DOHH2 (cell line): ENCODE results near the gene KMT2A.
"Not testable (repeated sequence)": the region's sequence is repeated elsewhere in the genome, so short reads cannot be mapped to it uniquely, and the experiment has no call there.

ENCODE experiments used
- H3F3A ChIP-seq: fragments of 200-600 bp; sonication (generic), shearing (Covaris generic); 2 replicates; pipeline ENCODE4 v1.6.0; 2016; ENCODE audit warnings: antibody characterized with exemption, mild to moderate bottlenecking; ENCODE audit not compliant: control insufficient read depth, insufficient read depth
- H3K27ac ChIP-seq: fragments of 200-600 bp; sonication (generic); 2 replicates; pipeline ENCODE4 v1.5.1; 2014; ENCODE audit warnings: low read depth, mild to moderate bottlenecking, low read length, moderate library complexity
- H3K27me3 ChIP-seq: fragments of 200-600 bp; sonication (generic); 2 replicates; pipeline ENCODE4 v1.6.1; 2014; ENCODE audit warnings: mild to moderate bottlenecking, low read length, mixed read lengths; ENCODE audit not compliant: control insufficient read depth
- H3K36me3 ChIP-seq: fragments of 200-600 bp; sonication (generic); 2 replicates; pipeline ENCODE4 v1.6.1; 2014; ENCODE audit warnings: mild to moderate bottlenecking, low read length, moderate library complexity, mixed read lengths; ENCODE audit not compliant: control insufficient read depth
- H3K4me1 ChIP-seq: fragments of 200-600 bp; sonication (generic); 2 replicates; pipeline ENCODE4 v1.6.1; 2014; ENCODE audit warnings: mild to moderate bottlenecking, low read length, mixed read lengths; ENCODE audit not compliant: control insufficient read depth
- H3K4me2 ChIP-seq: fragments of 200-600 bp; sonication (generic); 2 replicates; pipeline ENCODE4 v1.6.0; 2014; ENCODE audit warnings: mild to moderate bottlenecking, low read length, moderate library complexity
- H3K4me3 ChIP-seq: fragments of 200-600 bp; sonication (generic); 2 replicates; pipeline ENCODE4 v1.5.1; 2014; ENCODE audit warnings: mild to moderate bottlenecking, low read length, mixed read lengths
- H3K79me2 ChIP-seq: fragments of 200-600 bp; sonication (generic); 2 replicates; pipeline ENCODE4 v1.6.1; 2014; ENCODE audit warnings: mild to moderate bottlenecking, low read length, mixed read lengths; ENCODE audit not compliant: control insufficient read depth
- H3K9me2 ChIP-seq: fragments of 200-600 bp; sonication (generic); replicated peaks from 2 replicates; pipeline ENCODE4 v1.6.1; 2014; ENCODE audit warnings: mild to moderate bottlenecking, low read length, mixed read lengths; ENCODE audit not compliant: control insufficient read depth
- H3K9me3 ChIP-seq: fragments of 200-600 bp; sonication (generic); 2 replicates; pipeline ENCODE4 v1.6.1; 2014; ENCODE audit warnings: antibody characterized with exemption, low read length, mixed read lengths; ENCODE audit not compliant: control insufficient read depth, insufficient read depth
- H4K20me1 ChIP-seq: fragments of 200-600 bp; sonication (generic); 2 replicates; pipeline ENCODE4 v1.6.0; 2014; ENCODE audit warnings: low read depth, mild to moderate bottlenecking, antibody characterized with exemption, low read length, moderate library complexity; ENCODE audit not compliant: control insufficient read depth, insufficient read depth
- CTCF ChIP-seq: fragments of 200-600 bp; sonication (generic); IDR thresholded peaks from one replicate; pipeline ENCODE4 v1.5.1; 2014; ENCODE audit warnings: antibody characterized with exemption, mild to moderate bottlenecking, low read depth, low read length; ENCODE audit not compliant: poor library complexity, severe bottlenecking
- EZH2phosphoT487 ChIP-seq: fragments of 200-600 bp; sonication (generic); IDR thresholded peaks from 2 replicates; pipeline ENCODE4 v1.6.1; 2017; ENCODE audit warnings: borderline replicate concordance, mild to moderate bottlenecking, antibody characterized with exemption, low read length, moderate library complexity, mixed read lengths

Gene KMT2A

GRCh38 chr11:118476676-118477075 lies 40.4 kb downstream of the KMT2A start:
- Histone ChIP-seq H3K4me1 (no peaks in the 10 kb centered on the region), H3K79me2 (peaks cover 14% of the 10 kb centered on the region), H4K20me1 (0 out of 2 replicates have a peak, but pooled peaks cover 2% of the 10 kb centered on the region), H3K27me3 (no peaks in the 10 kb centered on the region), H3K4me2 (no peak overlapping the region), H3K9me2 (no peaks in the 10 kb centered on the region), H3K9me3 (no peaks in the 10 kb centered on the region), H3F3A (no peaks in the 10 kb centered on the region), H3K4me3 (no peak overlapping the region), H3K36me3 (peaks cover 83% of the 10 kb centered on the region), H3K27ac (no peak overlapping the region)
- TF ChIP-seq EZH2phosphoT487, result no peak
- TF ChIP-seq CTCF, result no peak

- H3K4me3 ChIP-seq, H3K27me3 ChIP-seq, H4K20me1 ChIP-seq, H3K9me3 ChIP-seq, H3K27ac ChIP-seq, H3K79me2 ChIP-seq, H3K4me2 ChIP-seq, H3K4me1 ChIP-seq, H3K9me2 ChIP-seq: not testable (repeated sequence)
- peaks cover 12% of the 10 kb centered on the region for H3F3A ChIP-seq
- peaks cover 84% of the 10 kb centered on the region for H3K36me3 ChIP-seq
These were observed 44.9 kb downstream of the KMT2A start for GRCh38 chr11:118481238-118481637.

GRCh38 chr11:118484405-118484804 lies 48.1 kb downstream of the KMT2A start:
- Histone ChIP-seq H3K4me1 (no peaks in the 10 kb centered on the region), H3F3A (peaks cover 22% of the 10 kb centered on the region), H4K20me1 (no peaks in the 10 kb centered on the region), H3K9me2 (no peaks in the 10 kb centered on the region), H3K4me2 (no peak overlapping the region), H3K36me3 (peaks cover 75% of the 10 kb centered on the region), H3K79me2 (no peaks in the 10 kb centered on the region), H3K4me3 (no peak overlapping the region), H3K27me3 (no peaks in the 10 kb centered on the region), H3K27ac (no peak overlapping the region), H3K9me3 (no peaks in the 10 kb centered on the region)
- TF ChIP-seq CTCF (no peak), EZH2phosphoT487 (no peak)

GRCh38 chr11:118485273-118485672 lies 49.0 kb downstream of the KMT2A start:
- Histone ChIP-seq H3K9me3 (no peaks in the 10 kb centered on the region), H3K27ac (no peak overlapping the region), H3F3A (peaks cover 27% of the 10 kb centered on the region), H3K36me3 (peaks cover 76% of the 10 kb centered on the region), H3K9me2 (no peaks in the 10 kb centered on the region), H3K4me2 (no peak overlapping the region), H3K4me3 (no peak overlapping the region), H3K27me3 (no peaks in the 10 kb centered on the region), H4K20me1 (no peaks in the 10 kb centered on the region), H3K4me1 (no peaks in the 10 kb centered on the region), H3K79me2 (no peaks in the 10 kb centered on the region)
- TF ChIP-seq CTCF (peak; percentile 33), EZH2phosphoT487 (no peak)
